ENCODE measurements around the gene CAMK2B.
"Not testable (repeated sequence)": the region's sequence is repeated elsewhere in the genome, so short reads cannot be mapped to it uniquely, and the experiment has no call there.

The CAMK2B gene

DNA sequence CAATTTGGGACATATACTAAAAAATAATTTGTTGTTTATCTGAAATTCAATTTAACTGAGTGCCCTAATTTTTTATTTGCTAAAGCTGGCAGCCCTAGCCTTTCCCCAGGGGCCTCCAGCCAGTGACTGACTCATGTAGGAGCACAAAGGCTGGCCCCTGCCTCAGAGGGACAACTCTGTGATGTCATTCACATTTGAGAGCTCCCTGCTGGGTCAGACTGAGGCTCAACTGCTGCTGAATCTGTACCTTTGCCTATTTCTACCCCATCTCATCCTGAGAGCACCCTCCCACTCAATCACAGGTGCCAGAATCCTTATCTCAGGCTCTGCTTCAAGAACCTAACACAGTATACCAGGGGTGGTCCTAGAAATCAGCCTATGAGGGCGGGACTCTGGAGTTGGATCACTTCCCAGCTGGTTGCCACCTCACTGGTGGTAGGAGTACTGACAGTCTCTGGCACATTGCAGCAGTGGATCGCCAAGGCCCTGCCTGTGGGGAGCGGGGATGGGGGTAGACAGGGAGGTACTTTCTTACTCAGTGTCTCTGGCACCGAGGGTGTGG, 147.7 kb downstream of the CAMK2B start:
- intact Hi-C loops (cut with DNase I), result no loop called here
- peak in 19 of 42 donors; percentile 7 to 83 (median 42) for DNase-seq

GRCh38 chr7:44176486-44176885, 148.9 kb downstream of the CAMK2B start:
- peak in 1 of 42 donors; percentile 12 for DNase-seq
- intact Hi-C loops (cut with DNase I), result no loop called here

DNA sequence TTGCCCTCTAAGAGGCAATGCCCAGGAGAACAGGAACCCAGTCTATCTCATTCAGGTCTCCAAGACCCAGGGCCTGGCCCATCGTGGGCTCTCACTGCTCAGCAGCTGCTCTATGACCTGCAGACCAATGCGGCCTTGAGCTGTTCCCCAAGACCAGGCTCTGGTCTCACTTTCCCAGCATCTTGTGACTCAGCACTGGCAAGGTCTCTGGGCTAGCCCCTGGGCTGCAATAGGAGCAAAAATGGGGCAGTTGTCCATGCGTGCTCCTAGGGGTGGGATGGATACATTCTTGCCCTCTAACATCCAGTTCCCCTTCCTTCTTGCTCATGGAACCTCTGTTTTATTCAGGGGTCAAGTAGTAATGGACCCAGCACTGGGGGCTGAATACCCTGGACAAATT, 149.7 kb downstream of the CAMK2B start:
- peak in 1 of 42 donors; percentile 29 for DNase-seq

GRCh38 chr7:44174694-44174948, 150.8 kb downstream of the CAMK2B start:
- intact Hi-C loops (cut with DNase I); DNase-seq: not testable (repeated sequence)

More for the DNA sequence above, 149.7 kb downstream of the CAMK2B start:
- intact Hi-C loops (cut with DNase I), result no loop called here

GRCh38 chr7:44173911-44174693, 151.3 kb downstream of the CAMK2B start:
- intact Hi-C loops (cut with DNase I), result no loop called here
- DNase-seq, result no peak

DNA sequence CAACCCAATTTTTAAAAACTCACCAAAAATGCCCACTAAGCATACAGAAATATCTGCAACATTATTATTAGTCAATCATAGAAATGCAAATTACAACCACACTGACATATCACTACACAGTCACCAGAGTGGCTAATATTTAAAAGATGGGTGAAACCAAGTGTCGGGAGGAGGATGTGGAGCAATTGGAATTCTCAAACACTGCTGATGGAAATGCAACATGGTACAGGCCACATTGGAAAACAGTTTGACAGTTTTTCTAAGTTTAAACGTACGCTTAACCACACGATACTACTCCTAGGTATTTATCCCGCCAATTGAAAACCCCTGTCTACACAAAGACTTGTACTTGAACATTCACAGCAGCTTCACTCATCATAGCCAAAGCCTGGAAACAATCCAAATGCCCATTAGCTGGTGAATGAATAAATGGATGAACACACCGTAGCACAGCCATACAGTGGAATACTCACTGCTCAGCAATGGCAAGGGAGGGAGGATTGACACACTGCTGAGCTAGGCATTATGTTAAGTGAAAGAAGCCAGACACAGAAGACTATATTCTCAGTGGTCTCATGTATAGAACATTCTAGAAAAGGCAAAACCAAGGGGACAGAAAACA, 152.5 kb downstream of the CAMK2B start:
- intact Hi-C loops (cut with DNase I), result no loop called here
- DNase-seq, result no peak

DNA sequence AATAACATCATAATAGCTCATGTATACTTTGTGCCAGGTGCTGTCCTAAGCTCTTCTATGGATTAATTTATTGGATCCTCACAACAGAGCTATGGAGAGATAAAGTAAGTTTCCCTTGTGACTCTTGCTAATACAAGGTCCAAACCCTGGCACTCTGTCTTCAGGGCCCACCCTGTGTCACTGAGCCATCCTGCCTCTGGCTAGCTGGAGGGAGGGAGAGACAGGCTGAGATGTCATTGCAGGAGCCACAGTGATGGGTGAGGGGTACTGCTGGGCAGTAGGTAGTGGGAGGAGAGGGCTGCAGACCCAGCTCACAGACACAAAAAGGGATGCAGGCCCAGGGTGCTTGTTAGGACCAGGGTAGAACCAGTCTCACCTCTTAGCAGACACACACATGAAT, 153.0 kb downstream of the CAMK2B start:
- DNase-seq, result no peak
- intact Hi-C loops (cut with DNase I), result no loop called here

GRCh38 chr7:44171901-44172300, 153.5 kb downstream of the CAMK2B start:
- DNase-seq, result peak in 1 of 42 donors; percentile 4

DNA sequence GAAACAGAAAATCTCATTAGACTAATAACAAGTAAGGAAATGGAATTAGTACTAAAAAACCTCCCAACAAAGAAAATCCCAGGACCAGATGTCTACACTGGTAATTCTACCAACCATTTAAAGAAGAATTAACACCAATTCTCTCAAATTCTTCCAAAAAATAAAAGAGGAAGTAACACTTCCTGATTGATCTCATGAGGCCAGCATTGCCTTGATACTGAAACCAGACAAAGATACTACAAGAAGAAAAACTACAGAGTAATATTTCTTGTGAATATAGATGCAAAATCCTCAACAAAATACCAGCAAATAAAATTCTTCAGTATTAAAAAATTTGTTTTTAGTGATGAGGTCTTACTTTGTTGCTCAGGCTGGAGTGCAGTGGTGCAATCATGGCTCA, 157.5 kb downstream of the CAMK2B start:
- intact Hi-C loops (cut with DNase I), result no loop called here
- DNase-seq, result no peak

More at GRCh38 chr7:44171901-44172300, 153.5 kb downstream of the CAMK2B start:
- intact Hi-C loops (cut with DNase I), result not testable (repeated sequence)

Data from head of caudate nucleus (tissue), 42 donors.